Suprapubic skin (tissue), 4 donors: Measurements from ENCODE around the gene PROZ.

Experiments used
- POLR2A ChIP-seq, 2 donors: fragments of 450-650 bp; IDR thresholded peaks; one replicate each; pipeline ENCODE4 v1.6.1; 2017; ENCODE audit warnings: antibody characterized with exemption in 2 of 2, mild to moderate bottlenecking in 2 of 2, moderate library complexity in 2 of 2
- POLR2AphosphoS5 ChIP-seq, 3 donors: sonication (generic); formaldehyde crosslinking; IDR thresholded peaks; one replicate each; pipeline ENCODE4 v1.6.1; 2017; ENCODE audit warnings: antibody characterized with exemption in 3 of 3
- TF ChIP-seq, protein P1 (sequence below), 2 donors: fragments of 200-600 bp in 1 of 2; fragments of 450-650 bp in 1 of 2; sonication (generic) in 1 of 2; IDR thresholded peaks; one replicate each; pipeline ENCODE4 v1.5.1; 2016 to 2019; ENCODE audit warnings: antibody characterized with exemption in 2 of 2, mild to moderate bottlenecking in 1 of 2, moderate library complexity in 1 of 2

DNA sequence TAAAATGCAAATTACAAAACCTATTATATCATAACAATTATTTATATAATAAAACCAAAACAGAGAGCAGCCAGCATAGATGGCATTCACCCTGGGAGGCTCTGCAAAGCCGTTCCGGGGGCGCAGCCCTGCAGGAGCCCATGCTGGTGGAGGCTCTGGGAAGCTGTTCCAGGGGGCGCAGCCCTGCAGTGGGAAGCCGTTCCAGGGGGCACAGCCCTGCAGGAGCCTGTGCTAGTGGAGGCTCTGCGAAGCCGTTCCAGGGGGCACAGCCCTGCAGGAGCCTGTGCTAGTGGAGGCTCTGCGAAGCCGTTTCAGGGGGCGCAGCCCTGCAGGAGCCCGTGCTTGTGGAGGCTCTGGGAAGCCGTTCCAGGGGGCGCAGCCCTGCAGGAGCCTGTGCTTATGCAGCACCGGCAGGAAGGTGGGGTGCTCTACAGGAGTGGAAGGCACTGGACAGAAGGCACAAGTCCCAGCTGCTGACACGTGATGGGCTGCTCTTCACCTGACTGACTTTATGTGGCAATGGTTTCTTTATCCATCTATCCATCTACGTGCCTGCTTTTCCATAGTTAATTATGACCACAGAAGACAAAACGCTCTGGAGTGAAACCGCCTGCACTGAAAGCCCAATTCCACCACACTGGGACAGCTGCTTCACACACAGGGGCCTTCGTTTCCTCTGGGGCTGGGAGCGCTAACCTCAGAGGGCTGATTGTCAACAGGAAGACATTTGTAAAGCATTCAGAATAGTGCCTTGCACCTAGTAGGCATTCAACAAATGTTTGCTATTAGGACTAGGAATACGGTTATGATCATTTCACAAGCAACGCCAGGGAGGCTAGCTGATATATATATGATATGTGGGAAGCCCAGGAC is 26.4 kb downstream of the PROZ start:
- no peak for TF ChIP-seq POLR2AphosphoS5 (IDR thresholded peaks at IDR 0.05)
- TF ChIP-seq POLR2A (IDR thresholded peaks at IDR 0.05): no peak
- TF ChIP-seq, protein P1, sequence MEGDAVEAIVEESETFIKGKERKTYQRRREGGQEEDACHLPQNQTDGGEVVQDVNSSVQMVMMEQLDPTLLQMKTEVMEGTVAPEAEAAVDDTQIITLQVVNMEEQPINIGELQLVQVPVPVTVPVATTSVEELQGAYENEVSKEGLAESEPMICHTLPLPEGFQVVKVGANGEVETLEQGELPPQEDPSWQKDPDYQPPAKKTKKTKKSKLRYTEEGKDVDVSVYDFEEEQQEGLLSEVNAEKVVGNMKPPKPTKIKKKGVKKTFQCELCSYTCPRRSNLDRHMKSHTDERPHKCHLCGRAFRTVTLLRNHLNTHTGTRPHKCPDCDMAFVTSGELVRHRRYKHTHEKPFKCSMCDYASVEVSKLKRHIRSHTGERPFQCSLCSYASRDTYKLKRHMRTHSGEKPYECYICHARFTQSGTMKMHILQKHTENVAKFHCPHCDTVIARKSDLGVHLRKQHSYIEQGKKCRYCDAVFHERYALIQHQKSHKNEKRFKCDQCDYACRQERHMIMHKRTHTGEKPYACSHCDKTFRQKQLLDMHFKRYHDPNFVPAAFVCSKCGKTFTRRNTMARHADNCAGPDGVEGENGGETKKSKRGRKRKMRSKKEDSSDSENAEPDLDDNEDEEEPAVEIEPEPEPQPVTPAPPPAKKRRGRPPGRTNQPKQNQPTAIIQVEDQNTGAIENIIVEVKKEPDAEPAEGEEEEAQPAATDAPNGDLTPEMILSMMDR (IDR thresholded peaks at IDR 0.05): no peak
